NCI-H2227 (cell line): ENCODE results near the gene MYBPH.

Experiments used
- DNase-seq: peaks from one replicate; lab custom pipeline; 2025; ENCODE audit not compliant: unreplicated experiment; lab: John Stamatoyannopoulos, UW

The MYBPH gene

GRCh38 chr1:203167026-203167912 lies 8.4 kb downstream of the MYBPH start:
- no peak for DNase-seq

GRCh38 chr1:203166192-203166940 lies 9.3 kb downstream of the MYBPH start:
- no peak for DNase-seq

- DNase-seq: no peak
Observed at GRCh38 chr1:203165800-203166161, 9.8 kb downstream of the MYBPH start.

- no peak for DNase-seq
Observed at GRCh38 chr1:203165101-203165799, 10.4 kb downstream of the MYBPH start.

GRCh38 chr1:203163891-203164635 lies 11.6 kb downstream of the MYBPH start:
- no peak for DNase-seq

- DNase-seq: no peak
Observed at GRCh38 chr1:203162403-203162802, 13.2 kb downstream of the MYBPH start.

GRCh38 chr1:203161703-203162102 lies 13.9 kb downstream of the MYBPH start:
- DNase-seq: no peak

GRCh38 chr1:203161175-203161574 lies 14.5 kb downstream of the MYBPH start:
- no peak for DNase-seq

GRCh38 chr1:203159844-203160243 lies 15.8 kb downstream of the MYBPH start:
- no peak for DNase-seq

GRCh38 chr1:203158960-203159665 lies 16.5 kb downstream of the MYBPH start:
- DNase-seq: no peak

GRCh38 chr1:203158423-203158822 lies 17.2 kb downstream of the MYBPH start:
- DNase-seq: no peak

- no peak for DNase-seq
Observed at GRCh38 chr1:203156280-203156679, 19.3 kb downstream of the MYBPH start.

- DNase-seq: no peak
Observed at GRCh38 chr1:203153989-203154821, 21.4 kb downstream of the MYBPH start.

GRCh38 chr1:203153051-203153988 lies 22.3 kb downstream of the MYBPH start:
- DNase-seq: no peak

GRCh38 chr1:203152158-203153034 lies 23.2 kb downstream of the MYBPH start:
- no peak for DNase-seq

- DNase-seq: no peak
Observed at GRCh38 chr1:203151362-203152157, 24.1 kb downstream of the MYBPH start.
